HG02884 (cell line): ENCODE results near the gene ABCA10.
A peak's percentile ranks its signal among the peaks of the same experiment; 100 is the strongest.
"Not testable (repeated sequence)": the region's sequence is repeated elsewhere in the genome, so short reads cannot be mapped to it uniquely, and the experiment has no call there.

Experiments used
- ATAC-seq: cut with Tn5 transposase; IDR thresholded peaks from one replicate; pipeline ENCODE4 v1.9.1; 2021; ENCODE audit warnings: mild to moderate bottlenecking, moderate library complexity; ENCODE audit not compliant: unreplicated experiment

Gene ABCA10

GRCh38 chr17:69228576-69228975 is at the start of gene ABCA10:
Gene ABCA10 (minus strand): TSS chr17:69228824. CDS start chr17:69225358, 3,466 bp downstream.
- no peak for ATAC-seq

GRCh38 chr17:69276279-69276678 is 47.7 kb upstream of the ABCA10 start:
- ATAC-seq, result not testable (repeated sequence)

GRCh38 chr17:69275751-69276150 is 47.1 kb upstream of the ABCA10 start:
- no peak for ATAC-seq

- no peak for ATAC-seq
Measured at GRCh38 chr17:69271023-69271422, 42.4 kb upstream of the ABCA10 start.

GRCh38 chr17:69269131-69269998 is 40.7 kb upstream of the ABCA10 start:
- ATAC-seq, result no peak

GRCh38 chr17:69268543-69269014 is 40.0 kb upstream of the ABCA10 start:
- no peak for ATAC-seq

- no peak for ATAC-seq
Measured at GRCh38 chr17:69267219-69267618, 38.6 kb upstream of the ABCA10 start.

GRCh38 chr17:69265873-69266272 is 37.2 kb upstream of the ABCA10 start:
- ATAC-seq, result no peak

GRCh38 chr17:69254187-69254586 is 25.6 kb upstream of the ABCA10 start:
- ATAC-seq, result no peak

- no peak for ATAC-seq
Measured at GRCh38 chr17:69250641-69251040, 22.0 kb upstream of the ABCA10 start.

GRCh38 chr17:69246726-69247375 is 18.2 kb upstream of the ABCA10 start:
- ATAC-seq, result no peak

GRCh38 chr17:69246202-69246601 is 17.6 kb upstream of the ABCA10 start:
- no peak for ATAC-seq

- ATAC-seq, result no peak
Measured at GRCh38 chr17:69245617-69246016, 17.0 kb upstream of the ABCA10 start.

- no peak for ATAC-seq
Measured at GRCh38 chr17:69239611-69240600, 11.3 kb upstream of the ABCA10 start.

- ATAC-seq, result no peak
Measured at GRCh38 chr17:69236946-69237345, 8.3 kb upstream of the ABCA10 start.

- ATAC-seq, result no peak
Measured at GRCh38 chr17:69236464-69236863, 7.8 kb upstream of the ABCA10 start.

- peak; percentile 84 for ATAC-seq
Measured at GRCh38 chr17:69235338-69236058, 6.9 kb upstream of the ABCA10 start.

GRCh38 chr17:69232650-69233049 is 4.0 kb upstream of the ABCA10 start:
- ATAC-seq, result no peak

GRCh38 chr17:69231521-69231920 is 2.9 kb upstream of the ABCA10 start:
- ATAC-seq, result no peak

- ATAC-seq, result no peak
Measured at GRCh38 chr17:69230939-69231338, 2.3 kb upstream of the ABCA10 start.
